HG03060 (cell line): ENCODE data around the gene CRYGA.
"Not testable (repeated sequence)": the region's sequence is repeated elsewhere in the genome, so short reads cannot be mapped to it uniquely, and the experiment has no call there.

Experiments used
- ATAC-seq: cut with Tn5 transposase; IDR thresholded peaks from one replicate; pipeline ENCODE4 v1.9.1; 2021; ENCODE audit warnings: low read depth, moderate number of reproducible peaks; ENCODE audit not compliant: unreplicated experiment

CRYGA gene

GRCh38 chr2:208172125-208172524 lies 8.7 kb upstream of the CRYGA start:
- ATAC-seq: no peak

- ATAC-seq: no peak
These were observed 1.8 kb upstream of the CRYGA start for GRCh38 chr2:208164951-208165755.

GRCh38 chr2:208156439-208156838 lies 7.0 kb downstream of the CRYGA start:
- no peak for ATAC-seq

- no peak for ATAC-seq
These were observed 10.2 kb downstream of the CRYGA start for GRCh38 chr2:208153156-208153555.

- no peak for ATAC-seq
These were observed 12.4 kb downstream of the CRYGA start for GRCh38 chr2:208150956-208151355.

GRCh38 chr2:208150094-208150493 lies 13.3 kb downstream of the CRYGA start:
- no peak for ATAC-seq

- ATAC-seq: no peak
These were observed 14.6 kb downstream of the CRYGA start for GRCh38 chr2:208148803-208149202.

GRCh38 chr2:208147759-208148158 lies 15.6 kb downstream of the CRYGA start:
- ATAC-seq: no peak

- ATAC-seq: no peak
These were observed 16.4 kb downstream of the CRYGA start for GRCh38 chr2:208147008-208147407.

- no peak for ATAC-seq
These were observed 17.4 kb downstream of the CRYGA start, which contains the start of gene CRYGB for GRCh38 chr2:208146006-208146405. Gene CRYGB, minus strand, starts transcription at chr2:208146158. Its CDS starts 38 bp downstream, at chr2:208146120.

GRCh38 chr2:208142925-208143799 lies 20.2 kb downstream of the CRYGA start:
- no peak for ATAC-seq

- no peak for ATAC-seq
These were observed 21.0 kb downstream of the CRYGA start for GRCh38 chr2:208142240-208142924.

- ATAC-seq: no peak
These were observed 23.9 kb downstream of the CRYGA start for GRCh38 chr2:208139447-208139846.

- ATAC-seq: not testable (repeated sequence)
These were observed 25.1 kb downstream of the CRYGA start for GRCh38 chr2:208138334-208138733.

- no peak for ATAC-seq
These were observed 26.7 kb downstream of the CRYGA start for GRCh38 chr2:208136716-208137094.

- ATAC-seq: no peak
These were observed 27.3 kb downstream of the CRYGA start for GRCh38 chr2:208135794-208136715.

GRCh38 chr2:208134928-208135586 lies 28.3 kb downstream of the CRYGA start:
- no peak for ATAC-seq

GRCh38 chr2:208130712-208131110 lies 32.7 kb downstream of the CRYGA start:
- no peak for ATAC-seq
